ENCODE data around the gene LRRC27.

Gene LRRC27

GRCh38 chr10:132390921-132391675 is 59.1 kb downstream of the LRRC27 start:
- no peak for DNase-seq (ENCODE audit: low read depth)

- DNase-seq (ENCODE audit: low read depth): no peak
Observed at GRCh38 chr10:132391676-132392020, 59.7 kb downstream of the LRRC27 start.

GRCh38 chr10:132392184-132392800 is 60.3 kb downstream of the LRRC27 start:
- DNase-seq (ENCODE audit: low read depth): no peak

- DNase-seq (ENCODE audit: low read depth): no peak
Observed at GRCh38 chr10:132392811-132393694, 61.1 kb downstream of the LRRC27 start.

GRCh38 chr10:132393695-132394181 is 61.7 kb downstream of the LRRC27 start:
- DNase-seq (ENCODE audit: low read depth): no peak

GRCh38 chr10:132394201-132394811 is 62.3 kb downstream of the LRRC27 start:
- no peak for DNase-seq (ENCODE audit: low read depth)

- DNase-seq (ENCODE audit: low read depth): no peak
Observed at GRCh38 chr10:132394936-132395703, 63.1 kb downstream of the LRRC27 start.

GRCh38 chr10:132395704-132396493 is 63.9 kb downstream of the LRRC27 start:
- no peak for DNase-seq (ENCODE audit: low read depth)

- peak; percentile 51 for DNase-seq (ENCODE audit: low read depth)
Observed at GRCh38 chr10:132396494-132397035, 64.6 kb downstream of the LRRC27 start.

- peak; percentile 50 for DNase-seq (ENCODE audit: low read depth)
Observed at GRCh38 chr10:132397036-132397541, 65.1 kb downstream of the LRRC27 start, which contains the start of gene PWWP2B. Gene PWWP2B, plus strand, starts transcription at chr10:132397200. Its CDS starts 27 bp downstream, at chr10:132397227.

- DNase-seq (ENCODE audit: low read depth): no peak
Observed at GRCh38 chr10:132397671-132398565, 65.9 kb downstream of the LRRC27 start.

GRCh38 chr10:132398566-132398991 is 66.6 kb downstream of the LRRC27 start:
- DNase-seq (ENCODE audit: low read depth): no peak

GRCh38 chr10:132399117-132400035 is 67.4 kb downstream of the LRRC27 start:
- no peak for DNase-seq (ENCODE audit: low read depth)

- no peak for DNase-seq (ENCODE audit: low read depth)
Observed at GRCh38 chr10:132400041-132400546, 68.1 kb downstream of the LRRC27 start.

GRCh38 chr10:132400547-132401151 is 68.7 kb downstream of the LRRC27 start:
- DNase-seq (ENCODE audit: low read depth): no peak

GRCh38 chr10:132401401-132402118 is 69.6 kb downstream of the LRRC27 start:
- no peak for DNase-seq (ENCODE audit: low read depth)

Measured in stimulated activated CD8-positive, alpha-beta memory T cell treated with anti-CD3 and anti-CD28 coated beads, Interleukin-12 subunit alpha, Interleukin-12 subunit beta, amount 100 ng/mL, for 4 hours (primary cell).